ENCODE results near the gene NFATC3.

GRCh38 chr16:68070806-68071517, 14.2 kb upstream of the NFATC3 start:
- no peak for TF ChIP-seq CTCF (IDR thresholded peaks at IDR 0.05; ENCODE audit: poor library complexity)
- no peak for TF ChIP-seq EZH2 (IDR thresholded peaks at IDR 0.05; ENCODE audit: borderline replicate concordance)
